GM18511 (cell line): ENCODE data around the gene CASQ1.

Experiments
- ATAC-seq: cut with Tn5 transposase; IDR thresholded peaks from one replicate; pipeline ENCODE4 v1.9.1; 2021; ENCODE audit warnings: mild to moderate bottlenecking, moderate library complexity; ENCODE audit not compliant: unreplicated experiment

The CASQ1 gene

GRCh38 chr1:160189649-160190625, at the start of gene CASQ1:
Gene CASQ1, plus strand, starts transcription at chr1:160190575. Its CDS starts 177 bp downstream, at chr1:160190752.
- no peak for ATAC-seq

- no peak for ATAC-seq
These were observed 46.7 kb upstream of the CASQ1 start for GRCh38 chr1:160143695-160144094.

GRCh38 chr1:160144921-160145320, 45.5 kb upstream of the CASQ1 start:
- ATAC-seq = no peak

GRCh38 chr1:160146107-160146506, 44.3 kb upstream of the CASQ1 start:
- no peak for ATAC-seq

- no peak for ATAC-seq
These were observed 42.3 kb upstream of the CASQ1 start for GRCh38 chr1:160148121-160148520.

GRCh38 chr1:160149233-160149632, 41.1 kb upstream of the CASQ1 start:
- ATAC-seq = no peak

- ATAC-seq = no peak
These were observed 40.7 kb upstream of the CASQ1 start for GRCh38 chr1:160149716-160150115.

- ATAC-seq = no peak
These were observed 39.1 kb upstream of the CASQ1 start, which contains the start of gene ATP1A4 for GRCh38 chr1:160151303-160151702. Gene ATP1A4, plus strand, starts transcription at chr1:160151603. Its CDS starts 438 bp downstream, at chr1:160152041.

- ATAC-seq = no peak
These were observed 35.6 kb upstream of the CASQ1 start for GRCh38 chr1:160154790-160155189.

- no peak for ATAC-seq
These were observed 34.0 kb upstream of the CASQ1 start for GRCh38 chr1:160156361-160156760.

GRCh38 chr1:160157174-160157573, 33.2 kb upstream of the CASQ1 start:
- ATAC-seq = no peak

- ATAC-seq = no peak
These were observed 32.3 kb upstream of the CASQ1 start for GRCh38 chr1:160158031-160158430.

GRCh38 chr1:160158534-160158933, 31.8 kb upstream of the CASQ1 start:
- no peak for ATAC-seq

- ATAC-seq = no peak
These were observed 30.5 kb upstream of the CASQ1 start for GRCh38 chr1:160159846-160160245.

- no peak for ATAC-seq
These were observed 28.2 kb upstream of the CASQ1 start for GRCh38 chr1:160161965-160162705.

- no peak for ATAC-seq
These were observed 27.4 kb upstream of the CASQ1 start for GRCh38 chr1:160162931-160163330.

GRCh38 chr1:160163615-160164014, 26.8 kb upstream of the CASQ1 start:
- no peak for ATAC-seq

- ATAC-seq = no peak
These were observed 26.3 kb upstream of the CASQ1 start for GRCh38 chr1:160164121-160164520.

- ATAC-seq = no peak
These were observed 24.1 kb upstream of the CASQ1 start for GRCh38 chr1:160166166-160166868.

- ATAC-seq = no peak
These were observed 23.3 kb upstream of the CASQ1 start for GRCh38 chr1:160167056-160167455.

GRCh38 chr1:160167580-160167979, 22.8 kb upstream of the CASQ1 start:
- no peak for ATAC-seq
